ENCODE measurements around the gene TTLL7.
"Not testable (repeated sequence)": the region's sequence is repeated elsewhere in the genome, so short reads cannot be mapped to it uniquely, and the experiment has no call there.

Gene TTLL7

DNA sequence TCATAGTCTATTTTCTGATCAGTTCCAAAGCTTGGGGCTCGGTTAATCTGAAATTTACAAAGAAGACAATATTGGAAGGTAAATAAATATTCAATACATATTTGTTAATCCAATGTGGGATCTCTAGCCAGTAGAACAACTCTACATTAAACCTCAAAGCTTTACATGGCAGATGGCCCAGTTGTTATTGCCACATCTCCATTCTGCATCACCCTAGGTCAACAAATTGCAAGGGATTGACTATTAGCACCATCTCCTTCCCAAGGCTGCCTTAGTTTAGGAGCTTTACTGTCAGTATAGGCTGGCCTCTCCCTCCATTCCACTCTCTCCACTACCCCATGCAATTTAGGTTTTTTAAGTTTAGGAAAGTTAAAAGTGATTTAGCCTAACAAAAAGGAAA is 69.7 kb downstream of the TTLL7 start:
- no peak for DNase-seq

DNA sequence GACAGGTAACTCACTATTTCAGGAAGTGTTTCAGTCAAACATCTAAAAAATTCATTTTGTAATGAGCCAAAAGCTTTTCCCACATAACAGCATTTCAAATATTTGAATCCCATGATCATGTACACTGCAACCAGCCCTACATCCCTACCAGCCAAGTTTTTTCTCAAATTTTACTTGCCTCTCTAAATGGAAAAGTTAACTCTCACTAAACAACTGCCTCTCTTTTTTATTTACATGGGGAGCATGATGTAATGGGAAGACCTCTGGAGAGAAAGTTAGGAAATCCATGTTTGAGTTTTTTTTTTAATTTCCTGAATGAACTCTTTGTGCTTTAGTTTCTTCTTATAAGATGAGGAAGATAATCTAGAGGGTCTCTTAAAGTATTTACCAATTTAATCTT is 70.5 kb downstream of the TTLL7 start:
- no peak for DNase-seq

DNA sequence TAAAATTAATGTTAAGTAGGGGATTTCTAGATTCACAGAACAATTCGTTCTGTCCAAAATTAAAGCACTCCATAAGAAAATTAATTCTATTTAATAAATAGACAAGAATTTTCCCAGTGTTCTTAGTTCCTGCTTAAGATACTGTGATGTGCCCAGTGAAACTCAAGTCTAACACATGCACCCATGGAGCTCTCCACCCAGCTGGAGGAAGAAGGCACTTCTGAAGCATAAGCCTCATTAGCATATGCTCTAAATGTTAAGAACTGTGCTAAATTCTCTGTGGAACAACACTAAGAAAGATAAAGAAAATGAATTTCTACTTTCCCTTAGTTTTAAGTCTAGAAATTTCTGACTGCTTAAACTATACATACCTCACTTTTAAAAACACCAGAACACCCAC is 71.2 kb downstream of the TTLL7 start:
- DNase-seq = no peak

DNA sequence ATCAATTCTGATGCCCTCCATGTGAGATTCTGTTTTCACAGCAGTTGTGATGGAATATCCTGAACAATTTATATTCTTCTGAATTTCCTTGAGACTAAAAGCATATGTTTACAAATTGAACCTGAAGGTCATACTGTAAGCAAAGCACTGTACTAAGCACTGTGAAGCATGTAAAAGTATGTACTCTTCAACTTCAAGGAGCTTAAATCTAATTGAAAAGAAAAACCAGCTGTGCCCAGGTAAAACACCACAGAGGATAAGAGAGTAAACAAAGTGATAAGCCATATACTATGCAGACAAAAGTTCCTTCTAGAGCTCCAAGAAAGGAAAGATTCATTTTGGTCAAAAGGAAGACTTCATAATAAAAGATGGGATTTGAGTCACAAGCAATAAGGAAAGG is 71.9 kb downstream of the TTLL7 start:
- no peak for DNase-seq

DNA sequence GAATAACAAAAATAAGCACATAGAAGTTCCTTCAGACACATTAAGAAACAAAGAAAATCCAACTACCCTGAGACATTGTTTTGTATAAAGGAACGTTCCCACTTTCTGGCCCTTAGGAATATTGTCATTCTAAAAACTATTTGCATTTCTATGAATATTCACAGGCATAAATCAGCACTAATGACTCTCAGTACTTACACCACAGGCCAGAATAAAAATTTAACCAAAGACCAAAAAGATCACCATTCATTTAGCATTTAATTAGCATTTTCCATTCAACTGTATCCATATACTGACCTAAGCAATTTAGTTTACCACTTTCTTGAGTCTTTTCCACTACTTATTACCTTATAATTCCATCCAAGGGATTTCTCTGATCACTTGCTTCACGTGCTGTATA is 75.4 kb downstream of the TTLL7 start:
- no peak for DNase-seq

DNA sequence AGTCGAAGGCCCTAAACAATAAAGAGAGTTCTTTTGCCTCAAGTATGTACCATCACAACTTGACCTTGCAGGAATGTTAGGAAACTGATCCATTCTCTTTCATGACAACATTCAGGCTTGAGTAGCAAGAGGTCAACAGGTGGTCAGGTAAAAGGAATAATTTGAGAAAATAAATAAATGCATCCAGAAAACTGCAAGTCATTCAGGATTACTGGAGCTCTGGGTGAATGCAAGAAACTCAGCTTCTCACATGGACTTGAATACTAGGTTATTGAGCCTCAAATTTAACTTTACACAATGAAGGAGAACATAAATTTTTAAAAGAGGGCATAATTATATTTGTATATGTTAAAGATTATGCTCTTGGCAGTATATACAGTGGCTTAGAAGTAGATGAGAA is 76.5 kb downstream of the TTLL7 start:
- DNase-seq = no peak

DNA sequence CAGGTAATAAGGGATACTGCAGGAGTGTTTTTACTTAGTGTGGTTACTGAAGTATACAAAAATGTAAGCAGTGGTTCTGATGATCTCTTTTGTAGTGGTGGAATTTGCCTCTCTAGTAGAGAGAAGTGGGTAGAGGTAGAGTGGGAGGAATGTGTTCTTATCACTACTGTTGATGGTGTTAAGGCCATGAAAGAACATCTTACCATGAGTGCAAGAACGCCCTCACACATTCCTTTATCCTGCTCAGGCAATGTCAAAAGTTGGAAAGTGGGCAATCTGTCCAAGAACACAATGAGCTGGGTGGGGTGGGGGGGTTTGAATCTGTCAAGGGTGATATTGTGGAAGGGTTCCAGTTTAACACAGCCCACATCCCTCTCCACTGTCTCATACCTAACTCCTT is 78.6 kb downstream of the TTLL7 start:
- no peak for DNase-seq

DNA sequence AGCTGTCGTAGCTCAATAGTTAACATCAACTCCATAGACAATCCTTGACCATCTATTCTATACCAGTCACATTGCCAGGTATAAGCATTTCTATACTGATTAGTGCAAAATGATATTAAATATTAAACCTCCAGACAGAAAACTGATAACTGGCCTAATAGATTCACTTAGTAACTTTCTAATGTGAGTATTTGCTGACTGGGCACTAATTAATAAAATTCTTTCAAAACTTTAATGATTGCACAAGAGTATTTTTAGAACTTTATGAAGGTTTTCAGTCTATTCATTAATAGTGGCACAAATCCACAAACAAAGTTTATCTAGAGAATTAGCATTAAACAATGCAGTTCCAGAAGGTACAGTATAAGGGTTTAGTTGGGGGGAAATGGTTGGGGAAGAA is 79.1 kb downstream of the TTLL7 start:
- no peak for DNase-seq

DNA sequence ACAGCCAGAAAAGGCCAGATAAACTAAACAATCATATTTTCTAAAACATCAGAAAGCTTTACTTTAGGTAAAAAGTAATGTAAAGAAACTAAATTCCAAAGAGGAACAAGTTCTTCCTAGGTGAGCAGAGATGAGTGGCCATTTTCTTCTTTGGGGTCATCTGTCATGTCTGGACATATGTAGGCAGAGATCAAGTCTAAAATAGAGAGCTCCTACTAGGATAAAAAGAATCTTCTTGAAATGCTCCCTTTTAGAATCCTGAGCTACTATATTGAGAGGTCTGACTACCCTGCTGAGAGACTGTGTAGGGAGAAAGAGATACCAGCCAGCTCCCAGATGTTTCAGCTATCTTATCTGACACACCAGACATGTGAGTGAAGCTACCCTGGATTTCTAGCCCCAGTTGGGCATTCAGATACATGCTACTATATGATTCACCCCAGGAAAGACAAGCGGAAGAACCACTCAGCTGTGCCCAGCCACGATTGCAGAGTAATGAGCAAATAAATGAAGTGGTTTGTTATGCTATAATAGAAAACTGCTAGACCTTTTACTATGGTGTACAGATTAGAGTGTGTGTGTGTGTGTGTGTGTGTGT is 80.1 kb downstream of the TTLL7 start:
- no peak for DNase-seq

DNA sequence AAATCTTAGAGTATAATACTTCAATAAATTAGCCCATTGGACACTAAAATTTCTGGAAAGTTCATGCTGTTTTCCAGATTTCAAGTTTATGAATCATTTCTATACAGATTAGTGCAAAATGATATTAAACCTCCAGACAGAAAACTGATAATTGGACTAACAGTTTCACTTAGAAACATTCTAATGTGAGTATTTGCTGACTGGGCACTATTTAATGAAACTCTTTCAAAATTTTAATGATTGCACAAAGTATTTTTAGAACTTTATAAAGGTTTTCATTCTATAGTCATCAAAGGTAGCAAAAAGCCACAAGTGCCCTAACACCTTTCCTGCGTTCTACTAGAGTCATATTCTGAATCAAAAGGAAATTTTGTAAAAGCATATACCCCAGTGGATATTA is 81.0 kb downstream of the TTLL7 start:
- no peak for DNase-seq

DNA sequence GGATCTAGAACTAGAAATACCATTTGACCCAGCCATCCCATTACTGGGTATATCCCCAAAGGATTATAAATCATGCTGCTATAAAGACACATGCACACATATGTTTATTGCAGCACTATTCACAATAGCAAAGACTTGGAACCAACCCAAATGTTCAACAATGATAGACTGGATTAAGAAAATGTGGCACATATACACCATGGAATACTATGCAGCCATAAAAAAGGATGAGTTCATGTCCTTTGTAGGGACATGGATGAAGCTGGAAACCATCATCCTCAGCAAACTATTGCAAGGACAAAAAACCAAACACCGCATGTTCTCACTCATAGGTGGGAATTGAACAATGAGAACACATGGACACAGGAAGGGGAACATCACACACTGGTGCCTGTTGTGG is 82.8 kb downstream of the TTLL7 start:
- DNase-seq = not testable (repeated sequence)

DNA sequence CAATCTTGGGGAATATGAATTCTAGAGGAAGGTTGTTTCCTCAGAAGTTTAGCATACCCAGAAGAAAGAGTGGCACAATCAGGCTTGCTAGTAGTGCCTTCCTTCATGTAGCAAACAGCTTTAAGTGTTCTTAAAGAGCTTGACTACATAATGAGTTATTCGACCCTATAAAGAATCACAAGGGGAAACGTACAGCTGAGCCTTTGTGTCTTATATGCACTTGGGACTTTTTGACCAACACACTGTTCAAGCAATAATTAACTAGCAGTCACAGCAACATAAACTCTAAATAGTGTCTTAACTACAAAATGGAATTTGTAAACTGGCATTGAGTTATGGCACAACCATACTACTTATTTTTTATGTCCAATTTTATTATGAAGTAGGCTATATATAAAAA is 86.1 kb downstream of the TTLL7 start:
- DNase-seq = no peak

DNA sequence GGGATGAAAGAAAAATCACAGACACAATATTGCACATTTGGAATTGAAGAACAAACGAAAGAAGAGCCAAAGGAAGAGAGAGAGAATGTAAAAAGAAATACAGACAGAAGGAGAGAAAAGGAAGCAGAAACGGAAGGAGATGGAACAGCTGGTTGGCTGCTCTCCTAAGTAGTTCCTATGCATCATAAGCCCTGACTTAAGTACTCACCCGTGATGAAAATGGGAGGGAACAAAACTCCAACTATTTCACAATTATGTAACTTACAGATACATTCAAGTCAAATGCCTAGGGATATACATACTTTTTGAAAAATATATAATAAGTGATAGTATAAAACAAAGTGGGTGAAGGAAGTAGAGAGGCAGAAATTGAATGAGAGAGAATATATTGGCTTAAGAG is 88.5 kb downstream of the TTLL7 start:
- DNase-seq = no peak

DNA sequence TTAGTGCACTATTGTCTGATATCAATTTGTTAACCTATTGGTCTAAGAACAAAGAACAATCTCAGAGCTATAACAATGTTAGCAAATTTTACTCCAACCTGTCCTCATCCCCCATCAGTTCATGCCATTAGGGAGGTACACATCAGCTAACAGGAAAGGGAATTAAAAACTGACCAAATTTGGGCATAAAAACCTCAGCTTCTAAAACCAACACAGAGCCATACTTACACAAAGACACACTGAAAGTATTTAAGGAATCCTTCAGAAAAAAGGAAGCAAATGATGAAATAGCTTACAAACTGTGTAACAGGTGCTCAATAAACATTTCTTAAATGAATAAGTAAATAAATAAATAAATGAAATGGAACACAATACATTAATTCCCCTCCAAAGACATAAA is 89.2 kb downstream of the TTLL7 start:
- no peak for DNase-seq

DNA sequence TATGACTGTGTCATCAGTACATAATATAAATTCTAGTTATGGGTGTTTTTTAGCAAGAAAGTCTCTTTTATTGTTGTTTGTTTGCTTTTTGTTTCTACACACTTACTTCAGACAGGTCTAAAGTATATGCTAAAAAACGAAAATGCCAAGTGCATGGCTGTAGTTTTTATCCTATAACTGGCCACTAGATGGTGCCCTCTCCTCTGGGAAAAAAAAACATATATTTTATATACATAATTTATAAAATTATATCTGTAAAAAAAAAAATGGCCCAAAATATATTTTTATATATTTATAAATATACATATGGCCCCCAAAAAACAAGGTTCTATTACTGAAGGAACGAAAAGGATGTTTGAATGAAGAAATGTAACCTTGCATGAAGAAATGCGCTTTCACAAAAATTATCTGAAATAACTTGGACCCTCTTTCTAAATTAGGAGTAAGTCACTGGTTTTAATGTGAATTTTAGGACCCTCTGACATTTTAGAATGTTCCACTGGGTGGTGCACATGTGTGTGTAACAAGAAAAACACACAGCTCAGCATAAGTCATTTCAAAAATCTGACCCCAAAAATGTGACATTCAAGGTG is 93.5 kb downstream of the TTLL7 start:
- no peak for DNase-seq

DNA sequence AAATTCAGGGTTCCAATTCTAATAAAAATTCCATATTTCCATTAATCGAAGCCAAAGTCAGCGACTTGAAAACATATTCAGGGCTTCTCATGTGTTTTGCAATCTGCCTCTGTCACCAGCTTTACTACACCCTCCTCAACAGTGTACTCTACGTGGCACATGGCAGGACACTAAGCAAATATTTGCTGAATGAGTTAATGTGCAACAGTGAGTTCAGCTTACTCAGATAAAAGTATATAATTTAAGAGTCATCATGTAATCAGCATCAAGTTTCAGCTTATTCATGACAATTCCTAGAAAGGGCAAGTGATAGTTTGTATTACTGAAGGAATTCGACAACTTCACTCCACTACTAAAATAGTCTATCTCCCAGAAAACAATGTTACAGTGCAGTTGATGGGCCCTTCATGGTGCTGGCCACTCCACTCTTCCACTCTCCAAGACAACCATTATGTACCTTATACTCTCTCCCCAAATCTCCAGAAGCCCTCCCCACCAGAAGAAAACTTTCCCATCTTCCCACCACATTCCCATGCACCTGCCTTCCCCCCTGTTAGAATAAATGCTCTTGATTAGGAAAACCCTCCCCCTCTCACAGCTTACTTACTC is 97.3 kb downstream of the TTLL7 start:
- no peak for DNase-seq

DNA sequence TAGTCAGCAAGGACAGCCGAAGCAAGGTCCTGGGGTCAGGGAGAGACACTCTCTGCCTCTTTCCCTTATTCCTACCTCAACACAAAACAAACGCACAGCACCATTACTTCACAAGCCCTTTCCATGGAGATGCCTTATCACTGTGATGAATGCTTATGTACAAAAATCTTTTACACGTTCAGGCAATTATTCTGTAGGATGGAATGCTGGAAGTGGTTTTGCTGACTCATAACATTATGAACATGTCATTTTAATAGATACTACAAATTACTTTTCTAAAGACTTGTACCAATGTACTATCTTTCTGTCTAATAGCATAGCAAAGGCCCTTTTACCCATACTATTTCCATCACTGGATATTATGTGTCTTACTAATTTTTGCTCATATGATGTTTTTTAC is 98.4 kb downstream of the TTLL7 start:
- DNase-seq = no peak

DNA sequence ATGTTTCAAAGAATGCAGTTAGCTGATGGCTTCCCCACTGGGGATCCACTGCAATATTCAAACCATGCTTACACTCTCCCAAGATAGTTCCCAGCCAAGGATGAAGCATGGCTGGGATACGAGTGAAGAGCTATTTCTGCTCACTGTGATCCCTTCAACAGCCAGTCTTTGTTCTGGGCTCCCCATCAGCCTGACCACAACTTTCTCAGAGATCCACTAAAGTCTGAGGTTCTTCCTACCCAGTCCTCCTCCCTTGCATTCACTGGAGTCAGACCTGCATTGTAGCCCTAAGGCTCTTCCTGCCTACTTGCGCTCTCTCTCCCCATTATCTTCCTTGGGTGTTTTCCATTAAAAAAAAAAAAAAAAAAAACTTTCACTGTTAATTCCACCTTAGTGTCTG is 101.4 kb downstream of the TTLL7 start:
- no peak for DNase-seq

DNA sequence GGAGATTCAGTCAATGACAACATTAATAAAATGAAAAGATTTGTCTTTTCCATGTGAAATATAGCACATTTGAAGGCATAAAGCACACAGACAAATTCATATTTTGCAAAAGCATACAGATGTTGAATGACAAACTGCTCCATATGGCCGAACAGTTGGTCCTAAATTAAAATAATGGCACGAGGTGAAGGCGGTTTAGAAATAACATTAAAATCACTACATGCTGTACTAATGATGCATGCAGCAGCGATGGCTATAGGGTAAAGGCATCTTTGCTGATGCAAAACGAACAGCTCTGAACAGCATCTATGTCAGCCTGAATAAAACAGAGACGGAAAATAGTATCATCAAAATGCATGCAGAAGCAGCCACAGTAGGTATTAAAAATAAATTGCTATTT is 102.6 kb downstream of the TTLL7 start:
- DNase-seq = no peak

DNA sequence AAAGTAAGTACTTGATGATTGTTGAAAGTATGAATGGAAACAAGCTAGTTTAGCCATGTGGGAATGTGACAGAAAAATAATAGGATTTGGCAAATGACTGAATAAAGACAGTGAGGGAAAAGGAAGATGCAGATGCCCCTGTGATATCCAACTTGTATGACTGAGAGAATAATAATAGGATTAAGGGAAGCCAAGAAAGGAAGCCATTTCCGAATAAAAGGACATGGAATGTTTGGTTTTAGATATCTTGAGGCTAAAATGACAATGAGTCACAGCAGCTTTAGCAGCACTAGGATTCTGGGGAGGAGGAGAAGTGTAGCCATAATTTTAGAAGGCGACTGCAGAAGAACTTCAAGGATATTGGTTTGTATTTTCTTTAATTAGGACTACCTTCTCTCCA is 109.2 kb downstream of the TTLL7 start:
- DNase-seq = no peak

DNA sequence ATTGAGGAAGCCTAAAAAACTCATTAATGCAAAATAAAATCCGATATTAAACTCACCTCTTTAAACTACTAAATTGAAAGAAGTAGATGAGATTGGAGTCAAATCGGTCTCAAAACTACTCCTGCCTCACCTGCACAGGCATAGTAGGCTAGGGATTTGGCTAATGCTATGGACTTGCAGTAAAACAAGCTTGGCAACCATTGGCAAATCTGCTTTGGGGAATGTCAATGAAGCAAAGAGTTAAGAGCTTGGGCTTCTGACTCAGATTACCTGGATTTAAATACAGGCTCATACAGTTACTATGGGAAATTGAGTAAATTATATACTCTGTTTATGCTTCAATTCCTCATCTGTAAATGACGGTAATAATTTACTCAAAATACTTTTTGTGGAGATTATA is 111.4 kb downstream of the TTLL7 start:
- DNase-seq = no peak

DNA sequence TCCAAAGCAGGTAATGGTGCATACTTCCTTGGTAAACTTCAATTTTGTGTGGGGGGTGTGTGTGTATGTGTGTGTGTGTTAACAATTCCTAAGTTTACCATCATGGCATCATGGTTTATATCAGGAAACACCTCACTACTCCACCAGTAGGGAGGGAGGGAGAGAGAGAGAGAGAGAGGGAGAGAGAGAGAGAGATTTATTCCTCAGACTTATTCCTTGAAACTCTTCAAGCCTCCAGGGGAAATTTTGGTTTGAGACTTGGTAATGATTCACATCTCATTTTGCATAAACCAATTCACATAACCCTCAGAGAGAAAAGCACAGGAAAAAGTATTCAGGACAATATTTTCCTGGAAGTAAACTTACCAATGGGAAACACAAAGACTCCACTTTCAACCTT is 115.0 kb downstream of the TTLL7 start:
- no peak for DNase-seq

DNA sequence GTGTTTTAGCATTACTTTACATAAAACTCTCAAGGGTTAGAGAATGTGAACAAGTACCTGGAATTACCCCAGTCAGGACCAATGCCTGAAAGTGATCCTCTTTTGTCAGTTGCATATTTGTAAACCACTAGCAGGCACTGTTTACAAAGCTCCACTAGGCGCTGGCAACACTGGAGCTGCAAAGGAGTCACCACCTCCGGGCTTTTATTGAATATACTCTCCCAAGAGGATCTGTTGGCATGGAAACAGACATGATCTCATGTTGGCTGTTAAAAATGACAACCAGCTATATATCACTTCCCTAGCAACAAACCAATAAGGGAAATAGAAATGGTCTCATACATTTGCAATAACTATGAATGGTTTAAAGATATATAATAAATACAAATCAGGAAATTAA is 116.0 kb downstream of the TTLL7 start:
- DNase-seq = no peak

DNA sequence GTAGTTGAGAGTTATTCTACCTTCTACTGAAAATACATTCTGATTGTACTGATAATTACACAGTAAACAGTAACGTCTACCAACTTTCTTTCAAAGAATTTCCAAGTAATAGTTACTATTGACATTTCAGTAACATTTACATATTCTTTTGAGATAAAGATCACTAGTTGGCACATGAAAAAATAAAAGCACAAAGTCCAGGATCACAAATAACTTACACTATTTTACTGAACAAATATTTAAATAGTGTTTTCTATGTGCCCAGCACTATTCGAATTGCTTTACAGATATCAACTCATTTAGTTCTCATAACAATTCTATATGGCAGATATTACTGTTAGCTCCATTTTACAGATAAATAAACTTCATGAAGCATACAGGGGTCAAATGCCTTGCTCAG is 126.4 kb downstream of the TTLL7 start:
- no peak for DNase-seq

DNA sequence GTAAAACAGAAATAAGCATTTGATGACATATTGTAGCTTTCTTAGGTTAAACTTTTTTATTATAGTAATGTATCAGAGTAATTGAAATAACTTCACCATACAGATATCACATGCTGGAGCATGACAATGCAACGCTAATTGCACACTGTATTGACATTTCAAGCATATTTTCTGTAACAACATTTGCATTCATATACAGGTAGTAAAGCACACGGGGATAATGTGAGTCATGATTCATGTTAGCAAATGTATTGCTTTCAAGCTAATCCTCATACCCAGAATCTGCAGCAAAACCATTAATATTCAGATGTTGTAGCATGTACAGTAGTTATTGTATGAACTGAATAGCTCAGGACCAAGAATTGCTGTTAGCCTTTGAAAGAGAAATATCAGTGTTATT is 133.9 kb downstream of the TTLL7 start:
- DNase-seq = no peak

All from stimulated activated CD4-positive, alpha-beta T cell treated with anti-CD3 and anti-CD28 coated beads, Interleukin-15, amount 100 ng/mL, for 24 hours (primary cell).